SK-N-MC (cell line): Measurements from ENCODE around the gene CCND1.

Experiments used
- EZH2 ChIP-seq: fragments of 200-600 bp; sonication (generic); IDR thresholded peaks from one replicate; pipeline ENCODE4 v1.6.1; 2017; ENCODE audit warnings: antibody characterized with exemption
- FOXP2 ChIP-seq: optimal IDR thresholded peaks from 2 replicates; pipeline ENCODE3; 2011; ENCODE audit warnings: mild to moderate bottlenecking, moderate library complexity; ENCODE audit not compliant: insufficient read depth; ENCODE audit errors: extremely low read length, control extremely low read depth
- POLR2AphosphoS5 ChIP-seq: IDR thresholded peaks from 2 replicates; pipeline ENCODE4 v1.6.1; 2012; ENCODE audit warnings: mild to moderate bottlenecking, low read depth, low read length, borderline replicate concordance

DNA sequence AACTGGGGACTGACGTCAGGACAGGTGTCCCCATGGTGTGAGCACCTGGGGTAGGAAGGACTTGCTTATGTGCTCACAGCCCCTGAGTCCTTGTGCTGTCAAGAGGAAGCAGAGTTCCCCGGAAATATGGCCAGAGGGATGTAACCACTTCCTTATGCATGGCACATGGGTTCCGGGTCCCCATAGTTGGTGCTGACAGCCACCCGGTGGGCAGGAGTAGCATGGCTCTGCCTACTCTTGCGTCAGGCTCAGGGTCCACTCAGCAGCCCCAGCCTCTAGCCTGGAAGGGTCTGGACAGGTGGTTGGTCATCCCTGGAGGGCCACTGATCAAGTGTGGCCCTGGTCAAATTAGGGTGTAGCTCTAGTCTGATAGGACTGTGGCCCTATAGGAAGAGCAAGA lies 42.8 kb upstream of the CCND1 start:
- TF ChIP-seq EZH2 (no peak), POLR2AphosphoS5 (no peak), FOXP2 (no peak)
